HG02610 (cell line): Measurements from ENCODE around the gene ADCY9.
"Not testable (repeated sequence)": the region's sequence is repeated elsewhere in the genome, so short reads cannot be mapped to it uniquely, and the experiment has no call there.

Experiments used
- ATAC-seq: cut with Tn5 transposase; IDR thresholded peaks from one replicate; pipeline ENCODE4 v1.9.1; 2021; ENCODE audit warnings: mild to moderate bottlenecking, moderate library complexity; ENCODE audit not compliant: unreplicated experiment

The ADCY9 gene

GRCh38 chr16:3983081-3983520, 133.1 kb downstream of the ADCY9 start:
- ATAC-seq = no peak

GRCh38 chr16:3982216-3982615, 134.0 kb downstream of the ADCY9 start:
- no peak for ATAC-seq

- ATAC-seq = no peak
These were observed 135.8 kb downstream of the ADCY9 start for GRCh38 chr16:3980253-3981111.

DNA sequence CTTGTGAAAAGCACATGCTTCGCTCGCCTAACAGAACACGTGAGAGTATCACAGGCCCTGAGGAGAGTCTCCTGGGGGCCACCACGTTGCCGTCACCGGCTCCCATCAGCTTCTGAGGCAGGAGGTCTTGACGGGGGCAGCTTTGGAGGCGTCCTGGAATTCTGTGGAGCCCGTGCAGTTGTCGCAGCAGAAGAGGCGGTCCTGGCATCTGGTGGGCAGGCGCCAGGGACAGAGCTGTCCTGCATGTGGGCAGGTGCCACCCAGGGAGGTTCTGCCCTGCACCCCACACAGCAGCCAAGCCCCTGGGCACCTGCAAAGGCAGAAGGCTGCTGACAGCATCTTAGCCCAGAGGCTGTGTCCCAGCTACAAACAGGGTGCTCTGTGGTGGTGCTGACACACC, 136.7 kb downstream of the ADCY9 start:
- ATAC-seq = no peak

DNA sequence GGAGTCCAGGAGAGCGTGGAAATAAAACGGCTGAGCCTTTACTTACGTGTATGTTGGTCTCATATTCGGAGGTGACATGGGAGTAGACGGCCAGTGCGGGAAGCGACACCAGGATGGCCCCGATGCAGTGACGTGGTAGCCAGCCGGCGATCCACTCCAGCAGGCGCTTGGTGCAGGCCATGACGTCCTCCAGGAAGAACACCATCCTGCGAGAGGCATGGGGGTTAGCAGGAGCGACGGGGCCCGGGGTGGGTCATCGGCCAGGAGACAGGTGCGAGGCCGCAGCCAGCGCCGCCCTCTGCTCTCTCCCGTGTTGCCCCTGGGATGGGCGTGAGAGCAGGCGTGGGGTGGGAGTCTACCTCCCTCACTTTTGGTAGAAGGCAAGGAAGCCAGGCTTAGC, 137.2 kb downstream of the ADCY9 start:
- no peak for ATAC-seq

- ATAC-seq = no peak
These were observed 138.9 kb downstream of the ADCY9 start for GRCh38 chr16:3977376-3977775.

DNA sequence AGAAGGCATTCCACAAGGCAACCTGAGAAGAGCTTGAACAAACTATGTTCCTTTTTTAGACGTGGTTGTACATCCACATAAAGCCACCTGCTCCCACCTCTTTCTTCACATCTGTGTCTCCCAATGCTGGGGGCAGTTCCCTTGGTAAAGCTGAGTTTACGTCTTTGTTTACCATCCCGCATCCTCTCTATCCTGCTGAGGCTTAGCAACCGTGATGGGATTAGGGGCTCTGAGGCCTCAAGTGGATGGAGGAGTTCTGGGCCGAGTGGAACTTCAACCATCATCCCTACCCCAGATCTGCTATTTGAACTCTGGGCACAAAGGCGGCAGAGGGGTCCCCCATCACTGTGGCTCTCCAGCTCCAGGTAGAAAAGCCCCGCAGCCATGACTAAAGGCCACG, 141.5 kb downstream of the ADCY9 start:
- no peak for ATAC-seq

- no peak for ATAC-seq
These were observed 144.5 kb downstream of the ADCY9 start for GRCh38 chr16:3971706-3972105.

DNA sequence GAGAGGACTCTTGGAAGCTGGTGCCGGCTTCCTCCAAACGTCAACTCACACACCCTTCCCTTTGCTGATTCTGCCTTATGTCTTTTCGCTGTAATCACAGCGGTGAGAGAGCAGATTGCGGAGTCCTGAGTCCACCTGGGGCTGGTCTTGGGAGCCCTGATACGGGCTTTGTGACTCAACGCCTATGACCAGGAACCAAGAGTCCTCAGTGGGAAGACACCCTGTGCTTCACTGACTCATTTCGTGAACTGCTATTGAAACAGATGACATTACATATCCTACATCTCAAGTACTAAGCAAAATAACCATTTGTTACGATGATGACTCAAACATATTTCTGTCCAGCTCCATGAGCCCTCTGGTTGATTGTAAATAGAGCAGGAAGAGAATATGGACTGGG, 145.0 kb downstream of the ADCY9 start:
- no peak for ATAC-seq

- no peak for ATAC-seq
These were observed 147.7 kb downstream of the ADCY9 start for GRCh38 chr16:3968551-3968950.

GRCh38 chr16:3966681-3967080, 149.6 kb downstream of the ADCY9 start:
- ATAC-seq = no peak

- no peak for ATAC-seq
These were observed 150.3 kb downstream of the ADCY9 start for GRCh38 chr16:3965781-3966582.

GRCh38 chr16:3965306-3965705, 150.9 kb downstream of the ADCY9 start:
- no peak for ATAC-seq

DNA sequence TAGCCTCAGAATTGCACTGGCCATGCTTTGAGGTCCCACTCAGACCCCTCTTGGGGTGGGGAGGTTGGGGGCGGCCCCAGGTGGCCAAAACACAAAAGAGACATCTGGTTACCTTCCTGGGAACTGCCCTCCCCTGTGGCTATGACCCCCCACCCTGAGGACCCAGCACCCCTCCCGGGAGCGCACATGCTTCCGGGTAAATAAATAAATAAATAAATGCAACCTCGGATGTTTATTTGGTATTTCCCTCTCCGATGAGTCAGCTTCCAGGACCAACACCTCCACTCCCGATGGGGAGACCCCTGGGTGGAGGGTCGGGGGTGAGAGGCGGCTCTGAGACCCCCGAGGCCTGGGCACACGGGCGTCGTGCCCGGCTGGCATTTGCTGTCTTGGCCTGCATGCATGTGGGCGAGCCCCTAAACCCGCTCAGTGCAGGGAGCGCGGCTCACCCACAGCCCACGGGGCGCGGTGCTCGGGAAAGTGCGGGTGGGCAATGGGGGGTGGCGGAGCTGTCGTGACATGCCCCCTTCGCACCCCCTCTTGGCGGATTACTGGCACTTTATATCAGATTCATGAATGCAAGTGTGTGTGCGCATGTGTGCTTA, 151.5 kb downstream of the ADCY9 start:
- ATAC-seq = no peak

DNA sequence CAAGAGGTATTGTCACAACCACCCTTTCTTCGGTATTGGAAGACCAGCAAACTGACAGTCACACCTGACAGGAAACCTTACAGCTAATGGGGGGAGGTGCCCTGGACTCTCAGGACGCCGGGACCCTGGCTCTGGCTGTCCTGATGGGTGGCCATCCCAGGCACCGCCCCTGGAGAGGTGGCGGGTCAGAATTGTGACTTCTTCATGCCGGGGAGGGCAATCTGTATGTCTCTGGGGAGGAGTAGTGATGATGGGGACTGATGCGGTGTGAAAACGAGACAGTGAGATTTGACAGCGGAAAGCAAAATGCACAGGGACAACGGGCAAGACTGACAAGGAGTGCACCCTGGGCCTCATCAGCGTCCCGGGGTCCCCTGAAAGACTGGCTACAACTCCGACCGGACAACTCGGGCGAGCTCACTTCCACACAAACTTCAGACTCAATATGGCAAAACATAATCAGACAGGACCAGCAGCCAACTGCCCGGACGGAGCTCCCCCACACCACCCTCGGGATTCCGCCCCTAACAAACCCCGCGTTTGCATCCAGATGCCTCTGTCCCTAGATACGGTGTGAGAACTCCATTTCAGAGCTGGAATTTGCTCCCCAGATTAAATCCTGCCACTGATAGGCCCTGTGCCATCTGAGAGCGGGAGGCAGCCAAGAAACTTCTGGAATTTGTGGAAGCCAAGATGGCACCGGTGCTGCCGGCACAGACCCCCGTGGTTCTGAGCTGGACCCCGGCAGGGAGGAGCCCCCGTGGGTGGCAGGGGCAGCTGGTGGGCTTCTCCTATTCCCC, 152.2 kb downstream of the ADCY9 start:
- ATAC-seq = no peak

DNA sequence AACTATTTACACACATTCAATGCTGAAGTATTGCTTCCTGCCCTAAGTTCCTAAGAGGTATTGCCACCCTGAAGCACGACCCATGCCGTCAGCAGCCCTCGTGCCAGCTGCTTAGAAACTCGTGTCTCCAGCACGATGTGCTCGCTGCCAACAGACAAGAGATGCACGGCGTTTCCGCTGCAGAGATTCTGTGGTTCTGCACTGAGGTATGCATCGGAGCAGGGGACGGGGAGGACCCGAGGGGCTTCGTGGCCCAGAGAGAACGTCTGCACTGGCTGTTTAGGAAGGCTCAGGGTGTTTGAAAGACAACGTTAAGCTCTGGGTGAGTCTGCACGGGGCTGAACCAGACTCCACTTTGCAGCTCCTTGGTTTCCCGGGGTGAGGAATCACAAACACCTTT, 153.0 kb downstream of the ADCY9 start:
- ATAC-seq = no peak

DNA sequence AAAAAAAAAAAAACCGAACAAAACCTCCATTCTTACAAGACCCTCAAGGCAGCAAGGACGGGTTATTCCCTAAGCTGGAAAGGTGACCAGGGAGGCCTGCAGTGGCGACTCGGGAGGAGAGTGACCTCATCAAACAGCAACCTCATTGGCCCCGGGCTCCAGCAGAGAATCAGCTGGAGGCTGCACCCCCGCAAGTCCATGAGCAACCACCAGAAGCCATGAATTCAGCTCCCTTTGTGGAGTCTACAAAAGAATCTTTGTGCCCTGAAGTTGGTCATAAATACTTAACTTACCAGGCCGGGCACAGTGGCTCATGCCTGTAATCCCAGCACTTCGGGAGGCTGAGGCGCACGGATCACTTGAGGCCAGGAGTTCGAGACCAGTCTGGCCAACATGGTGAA, 154.8 kb downstream of the ADCY9 start:
- ATAC-seq = no peak

DNA sequence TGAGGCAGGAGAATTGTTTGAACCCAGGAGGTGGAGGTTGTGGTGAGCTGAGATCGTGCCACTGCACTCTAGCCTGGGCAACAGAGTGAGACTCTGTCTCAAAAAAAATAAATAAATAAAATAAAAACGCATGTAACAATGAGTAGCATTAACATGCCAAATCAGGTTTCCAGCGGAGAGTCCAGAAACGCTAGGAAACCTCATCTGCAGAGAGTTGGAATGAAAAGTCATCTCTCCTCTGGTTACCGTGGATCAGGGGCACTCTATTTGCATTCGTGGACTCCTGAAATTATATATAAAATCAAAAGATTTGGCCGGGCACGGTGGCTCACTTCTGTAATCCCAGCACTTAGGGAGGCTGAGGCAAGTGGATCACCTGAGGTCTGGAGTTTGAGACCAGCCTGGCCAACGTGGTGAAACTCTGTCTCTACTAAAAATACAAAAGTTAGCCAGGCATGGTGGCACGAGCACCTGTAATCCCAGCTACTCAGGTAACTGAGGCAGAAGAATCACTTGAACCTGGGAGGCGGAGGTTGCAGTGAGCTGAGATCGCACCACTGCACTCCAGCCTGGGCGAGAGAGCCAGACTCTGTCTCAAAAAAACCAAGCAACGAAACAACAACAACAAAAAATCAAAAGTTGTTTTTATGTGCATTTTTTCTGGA, 156.2 kb downstream of the ADCY9 start:
- ATAC-seq = not testable (repeated sequence)

DNA sequence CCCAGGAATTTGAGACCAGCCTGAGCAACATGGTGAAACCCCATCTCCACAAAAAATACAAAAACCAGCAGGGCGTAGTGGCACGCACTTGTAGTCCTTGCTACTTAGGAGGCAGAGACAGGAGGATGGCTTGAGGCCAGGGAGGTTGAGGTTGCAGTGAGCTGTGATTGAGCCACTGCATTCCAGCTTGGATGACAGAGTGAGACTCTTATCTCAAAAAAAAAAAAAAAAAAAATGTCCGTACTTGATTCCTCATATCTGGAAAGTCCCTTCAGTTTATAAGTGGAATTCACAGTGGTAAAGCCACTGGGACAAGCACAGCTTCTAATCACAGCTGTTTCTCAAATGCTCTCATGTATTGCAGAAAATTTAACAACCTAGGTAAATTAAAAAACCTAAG, 157.1 kb downstream of the ADCY9 start:
- ATAC-seq = no peak

GRCh38 chr16:3957344-3957980, 158.8 kb downstream of the ADCY9 start:
- no peak for ATAC-seq
